OCI-LY1 (cell line): ENCODE measurements around the gene FRMD3.

Experiments used
- H2AFZ ChIP-seq: fragments of 200-600 bp; sonication (generic), shearing (Covaris generic); 2 replicates; pipeline ENCODE4 v1.6.0; 2014; ENCODE audit warnings: antibody characterized with exemption, mild to moderate bottlenecking, low read length
- H3F3A ChIP-seq: fragments of 200-600 bp; sonication (generic), shearing (Covaris generic); 2 replicates; pipeline ENCODE4 v1.6.0; 2014; ENCODE audit warnings: mild to moderate bottlenecking, antibody characterized with exemption, low read length, moderate library complexity; ENCODE audit not compliant: insufficient read depth
- H3K27ac ChIP-seq: fragments of 200-600 bp; sonication (generic); 2 replicates; pipeline ENCODE4 v1.5.1; 2014; ENCODE audit warnings: low read length, mixed run types, mild to moderate bottlenecking, low read depth; ENCODE audit not compliant: poor library complexity, severe bottlenecking
- H3K27me3 ChIP-seq: fragments of 200-600 bp; sonication (generic); 2 replicates; pipeline ENCODE4 v1.6.0; 2014; ENCODE audit warnings: antibody characterized with exemption, mild to moderate bottlenecking, low read length, moderate library complexity; ENCODE audit not compliant: insufficient read depth
- H3K36me3 ChIP-seq: fragments of 200-600 bp; sonication (generic); 2 replicates; pipeline ENCODE4 v1.6.1; 2014; ENCODE audit warnings: mild to moderate bottlenecking, antibody characterized with exemption, low read length, moderate library complexity, mixed read lengths; ENCODE audit not compliant: insufficient read depth
- H3K4me1 ChIP-seq: fragments of 200-600 bp; sonication (generic); 2 replicates; pipeline ENCODE4 v1.5.1; 2014; ENCODE audit warnings: mild to moderate bottlenecking, low read length, moderate library complexity; ENCODE audit not compliant: insufficient read depth, severe bottlenecking
- H3K4me2 ChIP-seq: fragments of 200-600 bp; sonication (generic), shearing (Covaris generic); 2 replicates; pipeline ENCODE4 v1.6.1; 2014; ENCODE audit warnings: low read length
- H3K4me3 ChIP-seq: fragments of 200-600 bp; sonication (generic); 2 replicates; pipeline ENCODE4 v1.5.1; 2014; ENCODE audit warnings: low read length, low read depth, mild to moderate bottlenecking, mixed read lengths; ENCODE audit not compliant: poor library complexity, severe bottlenecking
- H3K79me2 ChIP-seq: fragments of 200-600 bp; shearing (Covaris generic); 2 replicates; pipeline ENCODE4 v1.6.1; 2016; ENCODE audit warnings: mixed run types, low read length, mixed read lengths; ENCODE audit not compliant: insufficient read depth
- H3K9ac ChIP-seq: fragments of 200-600 bp; sonication (generic), shearing (Covaris generic); 2 replicates; pipeline ENCODE4 v1.6.1; 2014; ENCODE audit warnings: mild to moderate bottlenecking, low read length, mixed read lengths
- H3K9me2 ChIP-seq: fragments of 200-600 bp; sonication (generic), shearing (Covaris generic); 2 replicates; pipeline ENCODE4 v1.6.1; 2014; ENCODE audit warnings: low read depth, mild to moderate bottlenecking, low read length, mixed read lengths
- H3K9me3 ChIP-seq: fragments of 200-600 bp; shearing (Covaris generic); 2 replicates; pipeline ENCODE4 v1.6.1; 2014; ENCODE audit warnings: low read length, mixed read lengths
- H4K20me1 ChIP-seq: fragments of 200-600 bp; sonication (generic), shearing (Covaris generic); 2 replicates; pipeline ENCODE4 v1.6.0; 2016; ENCODE audit warnings: mild to moderate bottlenecking, low read length; ENCODE audit not compliant: insufficient read depth
- EZH2 ChIP-seq: fragments of 200-600 bp; sonication (generic), shearing (Covaris generic); IDR thresholded peaks from 2 replicates; pipeline ENCODE4 v1.8.0; 2017; ENCODE audit warnings: borderline replicate concordance, mixed run types, mild to moderate bottlenecking, antibody characterized with exemption, low read length, moderate library complexity, mixed read lengths
- TF ChIP-seq, protein P1 (sequence below): fragments of 200-600 bp; sonication (generic), shearing (Covaris generic); IDR thresholded peaks from 2 replicates; pipeline ENCODE4 v1.5.1; 2017; ENCODE audit warnings: mild to moderate bottlenecking, antibody characterized with exemption, low read length, moderate library complexity, mixed read lengths

Gene FRMD3

DNA sequence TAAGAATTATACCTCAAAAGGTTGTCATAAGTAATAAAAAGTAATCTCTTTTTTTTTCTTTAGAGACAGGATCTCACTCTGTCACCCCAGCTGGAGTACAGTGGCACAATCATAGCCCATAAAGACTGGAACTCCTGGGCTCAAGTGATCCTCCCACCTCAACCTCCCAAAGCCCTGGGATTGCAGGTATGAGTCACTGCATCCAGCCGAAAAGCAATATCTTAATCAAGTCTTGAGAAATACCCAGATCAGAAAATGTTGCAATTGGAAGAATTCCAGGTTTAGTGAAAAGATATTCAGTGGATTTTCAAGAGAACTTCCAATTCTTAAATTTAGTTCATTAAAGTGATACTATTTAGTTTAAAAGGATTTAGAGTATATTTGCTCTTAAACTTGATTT, 43.8 kb upstream of the FRMD3 start:
- no peak for TF ChIP-seq EZH2
- TF ChIP-seq, protein P1, sequence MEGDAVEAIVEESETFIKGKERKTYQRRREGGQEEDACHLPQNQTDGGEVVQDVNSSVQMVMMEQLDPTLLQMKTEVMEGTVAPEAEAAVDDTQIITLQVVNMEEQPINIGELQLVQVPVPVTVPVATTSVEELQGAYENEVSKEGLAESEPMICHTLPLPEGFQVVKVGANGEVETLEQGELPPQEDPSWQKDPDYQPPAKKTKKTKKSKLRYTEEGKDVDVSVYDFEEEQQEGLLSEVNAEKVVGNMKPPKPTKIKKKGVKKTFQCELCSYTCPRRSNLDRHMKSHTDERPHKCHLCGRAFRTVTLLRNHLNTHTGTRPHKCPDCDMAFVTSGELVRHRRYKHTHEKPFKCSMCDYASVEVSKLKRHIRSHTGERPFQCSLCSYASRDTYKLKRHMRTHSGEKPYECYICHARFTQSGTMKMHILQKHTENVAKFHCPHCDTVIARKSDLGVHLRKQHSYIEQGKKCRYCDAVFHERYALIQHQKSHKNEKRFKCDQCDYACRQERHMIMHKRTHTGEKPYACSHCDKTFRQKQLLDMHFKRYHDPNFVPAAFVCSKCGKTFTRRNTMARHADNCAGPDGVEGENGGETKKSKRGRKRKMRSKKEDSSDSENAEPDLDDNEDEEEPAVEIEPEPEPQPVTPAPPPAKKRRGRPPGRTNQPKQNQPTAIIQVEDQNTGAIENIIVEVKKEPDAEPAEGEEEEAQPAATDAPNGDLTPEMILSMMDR: no peak
- Histone ChIP-seq H3K27ac (no peak overlapping the region), H3K36me3 (no peaks in the 10 kb centered on the region), H3K9ac (no peak overlapping the region), H3F3A (no peaks in the 10 kb centered on the region), H3K4me3 (no peak overlapping the region), H3K4me1 (no peaks in the 10 kb centered on the region), H3K79me2 (no peaks in the 10 kb centered on the region), H3K9me3 (0 out of 2 replicates have a peak, but pooled peaks cover 4% of the 10 kb centered on the region), H4K20me1 (no peaks in the 10 kb centered on the region), H2AFZ (no peak overlapping the region), H3K9me2 (no peaks in the 10 kb centered on the region), H3K27me3 (no peaks in the 10 kb centered on the region), H3K4me2 (no peak overlapping the region)

DNA sequence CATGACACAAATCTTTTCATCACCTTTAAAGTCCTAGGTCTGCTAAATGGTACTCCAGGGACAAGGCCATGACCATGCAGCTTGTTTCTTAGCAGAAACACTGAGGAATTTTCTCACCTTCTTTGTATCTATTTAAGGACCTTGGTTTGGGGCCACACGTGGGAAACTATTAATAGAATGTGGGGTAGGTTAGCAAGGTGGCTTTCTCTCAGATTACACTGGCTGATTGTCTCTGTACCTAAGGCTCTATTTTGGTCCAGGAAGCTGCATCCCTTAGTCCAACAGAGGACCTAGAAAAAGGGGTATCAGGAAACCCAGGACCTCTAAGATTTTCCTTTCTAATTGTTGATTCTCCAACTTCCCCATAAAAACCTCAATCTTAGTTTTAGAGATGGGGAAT, 36.3 kb upstream of the FRMD3 start:
- Histone ChIP-seq H3K27ac (no peak overlapping the region), H3K9me3 (0 out of 2 replicates have a peak, but pooled peaks cover 3% of the 10 kb centered on the region), H4K20me1 (no peaks in the 10 kb centered on the region), H3K79me2 (no peaks in the 10 kb centered on the region), H3K9me2 (no peaks in the 10 kb centered on the region), H3K27me3 (no peaks in the 10 kb centered on the region), H3K4me3 (no peak overlapping the region), H3K9ac (no peak overlapping the region), H3K36me3 (no peaks in the 10 kb centered on the region), H3F3A (no peaks in the 10 kb centered on the region), H2AFZ (no peak overlapping the region), H3K4me2 (no peak overlapping the region), H3K4me1 (no peaks in the 10 kb centered on the region)
- TF ChIP-seq EZH2: no peak
- TF ChIP-seq, protein P1: no peak

DNA sequence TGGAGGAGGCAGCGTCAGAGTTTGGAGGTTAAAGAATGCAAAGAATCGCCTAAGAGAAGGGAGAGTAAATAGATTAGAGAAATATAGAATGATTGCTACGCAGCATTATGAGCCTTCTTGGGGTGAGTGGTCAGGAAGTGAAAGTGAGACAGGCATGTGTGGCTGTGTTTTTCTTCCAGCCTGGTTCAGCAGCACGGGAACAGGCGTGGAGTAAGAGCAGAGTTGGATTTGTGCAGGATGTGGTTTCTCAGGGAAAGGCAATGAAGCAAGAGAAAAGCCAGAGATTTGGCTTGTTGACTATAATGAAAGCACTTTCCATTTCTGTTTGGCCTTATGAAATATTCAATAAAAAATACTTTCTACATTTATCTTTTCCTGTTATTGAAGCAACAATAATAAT, 34.3 kb upstream of the FRMD3 start:
- Histone ChIP-seq H3K9ac (no peak overlapping the region), H4K20me1 (no peaks in the 10 kb centered on the region), H3K4me1 (no peaks in the 10 kb centered on the region), H3K9me2 (no peaks in the 10 kb centered on the region), H3F3A (no peaks in the 10 kb centered on the region), H3K36me3 (no peaks in the 10 kb centered on the region), H3K27me3 (no peaks in the 10 kb centered on the region), H3K27ac (no peak overlapping the region), H3K4me2 (no peak overlapping the region), H2AFZ (no peak overlapping the region), H3K9me3 (no peaks in the 10 kb centered on the region), H3K79me2 (no peaks in the 10 kb centered on the region), H3K4me3 (no peak overlapping the region)
- TF ChIP-seq, protein P1: no peak
- TF ChIP-seq EZH2: no peak
